ENCODE measurements around the gene ENGASE.

ENGASE gene

GRCh38 chr17:79041041-79041570, 33.5 kb upstream of the ENGASE start:
- DNase-seq: no peak

GRCh38 chr17:79041723-79042420, 32.8 kb upstream of the ENGASE start:
- no peak for DNase-seq

- no peak for DNase-seq
Observed at GRCh38 chr17:79042421-79043190, 32.0 kb upstream of the ENGASE start.

- no peak for DNase-seq
Observed at GRCh38 chr17:79043191-79043930, 31.3 kb upstream of the ENGASE start.

GRCh38 chr17:79043931-79044320, 30.7 kb upstream of the ENGASE start:
- DNase-seq: no peak

GRCh38 chr17:79044462-79044861, 30.2 kb upstream of the ENGASE start:
- no peak for DNase-seq

- DNase-seq: no peak
Observed at GRCh38 chr17:79045001-79045729, 29.5 kb upstream of the ENGASE start.

GRCh38 chr17:79045842-79046196, 28.8 kb upstream of the ENGASE start:
- DNase-seq: peak; percentile 18

- no peak for DNase-seq
Observed at GRCh38 chr17:79046197-79046915, 28.3 kb upstream of the ENGASE start.

- no peak for DNase-seq
Observed at GRCh38 chr17:79046916-79047280, 27.7 kb upstream of the ENGASE start.

- DNase-seq: no peak
Observed at GRCh38 chr17:79047291-79047920, 27.2 kb upstream of the ENGASE start.

GRCh38 chr17:79047923-79048825, 26.4 kb upstream of the ENGASE start:
- no peak for DNase-seq

GRCh38 chr17:79048826-79049755, 25.5 kb upstream of the ENGASE start:
- DNase-seq: no peak

GRCh38 chr17:79049821-79050220, 24.8 kb upstream of the ENGASE start:
- no peak for DNase-seq

- DNase-seq: no peak
Observed at GRCh38 chr17:79050551-79050950, 24.1 kb upstream of the ENGASE start.

- DNase-seq: no peak
Observed at GRCh38 chr17:79051306-79051705, 23.3 kb upstream of the ENGASE start.

GRCh38 chr17:79052131-79052530, 22.5 kb upstream of the ENGASE start:
- DNase-seq: no peak

- DNase-seq: no peak
Observed at GRCh38 chr17:79053251-79053925, 21.2 kb upstream of the ENGASE start.

Data from NCI-H1436 treated with DMSO at 0.1 percent for 48 hours (cell line).